ENCODE data around the gene C17orf75.

- TF ChIP-seq CTCF (IDR thresholded peaks at IDR 0.05) (no peak), POLR2A (IDR thresholded peaks at IDR 0.05) (no peak)
These were observed 44.0 kb upstream of the C17orf75 start for GRCh38 chr17:32385971-32386370.
